ENCODE data around the gene MINDY4.

The MINDY4 gene

GRCh38 chr7:30884881-30885280 lies 113.7 kb downstream of the MINDY4 start:
- no peak overlapping the region for H3K4me3 ChIP-seq (ENCODE audit: low read length)
- TF ChIP-seq CTCF (conservative IDR thresholded peaks at IDR 0.05; ENCODE audit: low read length) = no peak
- no peak for DNase-seq (ENCODE audit: low read depth)

GRCh38 chr7:30886608-30887011 lies 115.4 kb downstream of the MINDY4 start:
- no peak for TF ChIP-seq CTCF (conservative IDR thresholded peaks at IDR 0.05; ENCODE audit: low read length)
- DNase-seq (ENCODE audit: low read depth) = peak; percentile 93
- H3K4me3 ChIP-seq (ENCODE audit: low read length) = no peak overlapping the region; the same call in 1 of the 2 replicates

- H3K4me3 ChIP-seq (ENCODE audit: low read length) = no peak overlapping the region
- TF ChIP-seq CTCF (conservative IDR thresholded peaks at IDR 0.05; ENCODE audit: low read length) = no peak
- no peak for DNase-seq (ENCODE audit: low read depth)
These were observed 116.3 kb downstream of the MINDY4 start for GRCh38 chr7:30887464-30887872.

- peak; percentile 95 for DNase-seq (ENCODE audit: low read depth)
- no peak overlapping the region for H3K4me3 ChIP-seq (ENCODE audit: low read length)
- TF ChIP-seq CTCF (conservative IDR thresholded peaks at IDR 0.05; ENCODE audit: low read length) = peak; percentile 33
These were observed 117.5 kb downstream of the MINDY4 start for GRCh38 chr7:30888747-30889146.

GRCh38 chr7:30890226-30890625 lies 119.0 kb downstream of the MINDY4 start:
- H3K4me3 ChIP-seq (ENCODE audit: low read length) = no peak overlapping the region
- no peak for TF ChIP-seq CTCF (conservative IDR thresholded peaks at IDR 0.05; ENCODE audit: low read length)
- DNase-seq (ENCODE audit: low read depth) = no peak

- DNase-seq (ENCODE audit: low read depth) = no peak
- no peak for TF ChIP-seq CTCF (conservative IDR thresholded peaks at IDR 0.05; ENCODE audit: low read length)
- H3K4me3 ChIP-seq (ENCODE audit: low read length) = no peak overlapping the region
These were observed 122.1 kb downstream of the MINDY4 start for GRCh38 chr7:30893357-30893756.

GRCh38 chr7:30894009-30894408 lies 122.8 kb downstream of the MINDY4 start:
- no peak for DNase-seq (ENCODE audit: low read depth)
- no peak overlapping the region for H3K4me3 ChIP-seq (ENCODE audit: low read length)
- TF ChIP-seq CTCF (conservative IDR thresholded peaks at IDR 0.05; ENCODE audit: low read length) = no peak
